HepG2 (cell line): ENCODE measurements around the gene BAMBI. TPM values are rescaled to one million over a fixed set of nuclear protein-coding genes. Genes with fewer than 3 reads are reported as not detected.

ENCODE experiments used
- ATF1 ChIP-seq: IDR thresholded peaks from 2 replicates; pipeline ENCODE4 v1.6.1; 2016; ENCODE audit warnings: mild to moderate bottlenecking, control low read depth
- CCAR2 ChIP-seq: fragments of 200-400 bp; formaldehyde crosslinking; optimal IDR thresholded peaks from 2 replicates; pipeline ENCODE3; 2018; ENCODE audit warnings: low read depth, mild to moderate bottlenecking, low read length, moderate library complexity
- CENPT ChIP-seq: sonication (generic); formaldehyde crosslinking; IDR thresholded peaks from 2 replicates; pipeline ENCODE4 v1.8.0; 2022; ENCODE audit warnings: low read depth, mild to moderate bottlenecking, moderate library complexity, missing genetic modification reagents
- CHD2 ChIP-seq: IDR thresholded peaks from 2 replicates; pipeline ENCODE4 v1.6.1; 2011; ENCODE audit warnings: low read depth, low read length, improper control_type of control experiment
- DRAP1 ChIP-seq: IDR thresholded peaks from 2 replicates; pipeline ENCODE4 v1.6.1; 2016; ENCODE audit warnings: missing genetic modification reagents, missing compliant biosample characterization
- ETV5 ChIP-seq: IDR thresholded peaks from 2 replicates; pipeline ENCODE4 v1.6.1; 2018; ENCODE audit warnings: missing biosample characterization, missing genetic modification reagents, inconsistent platforms, borderline replicate concordance
- HDAC1 ChIP-seq: sonication (generic); formaldehyde crosslinking; IDR thresholded peaks from 2 replicates; pipeline ENCODE4 v1.5.1; 2020; ENCODE audit warnings: mild to moderate bottlenecking, missing genetic modification reagents
- HOXA5 ChIP-seq: sonication (generic); formaldehyde crosslinking; IDR thresholded peaks from 2 replicates; pipeline ENCODE4 v1.4.0; 2020; ENCODE audit warnings: missing genetic modification reagents
- IKZF5 ChIP-seq: IDR thresholded peaks from 2 replicates; pipeline ENCODE4 v1.6.1; 2018; ENCODE audit warnings: missing genetic modification reagents, mild to moderate bottlenecking, missing compliant biosample characterization
- NPAS2 ChIP-seq: sonication (generic); formaldehyde crosslinking; IDR thresholded peaks from 2 replicates; pipeline ENCODE4 v1.8.0; 2022; ENCODE audit warnings: mild to moderate bottlenecking, missing genetic modification reagents, borderline replicate concordance
- NR3C1 ChIP-seq: sonication (generic); formaldehyde crosslinking; IDR thresholded peaks from 2 replicates; pipeline ENCODE4 v1.4.0; 2020; ENCODE audit warnings: missing genetic modification reagents
- PATZ1 ChIP-seq: sonication (generic); formaldehyde crosslinking; IDR thresholded peaks from 2 replicates; pipeline ENCODE4 v1.4.0; 2020; ENCODE audit warnings: missing genetic modification reagents
- RNF219 ChIP-seq: sonication (generic); formaldehyde crosslinking; IDR thresholded peaks from 2 replicates; pipeline ENCODE4 v1.5.0; 2020; ENCODE audit warnings: mild to moderate bottlenecking, missing genetic modification reagents
- TEF ChIP-seq: sonication (generic); formaldehyde crosslinking; IDR thresholded peaks from 2 replicates; pipeline ENCODE4 v1.5.0; 2020; ENCODE audit warnings: missing genetic modification reagents
- ZBTB34 ChIP-seq: sonication (generic); formaldehyde crosslinking; IDR thresholded peaks from 2 replicates; pipeline ENCODE4 v1.8.0; 2022; ENCODE audit warnings: mild to moderate bottlenecking, missing genetic modification reagents
- ZFY ChIP-seq: sonication (generic); formaldehyde crosslinking; IDR thresholded peaks from 2 replicates; pipeline ENCODE4 v1.4.0; 2020; ENCODE audit warnings: missing genetic modification reagents
- ZNF44 ChIP-seq: sonication (generic); formaldehyde crosslinking; IDR thresholded peaks from 2 replicates; pipeline ENCODE4 v1.5.1; 2020; ENCODE audit warnings: mild to moderate bottlenecking, missing genetic modification reagents
- ZNF556 ChIP-seq: sonication (generic); formaldehyde crosslinking; IDR thresholded peaks from 2 replicates; pipeline ENCODE4 v1.4.0; 2020; ENCODE audit warnings: mild to moderate bottlenecking, missing genetic modification reagents, borderline replicate concordance
- ZNF557 ChIP-seq: sonication (generic); formaldehyde crosslinking; IDR thresholded peaks from 2 replicates; pipeline ENCODE4 v1.4.0; 2020; ENCODE audit warnings: missing genetic modification reagents
- ZNF784 ChIP-seq: sonication (generic); formaldehyde crosslinking; IDR thresholded peaks from 2 replicates; pipeline ENCODE4 v1.5.1; 2020; ENCODE audit warnings: missing genetic modification reagents, mild to moderate bottlenecking, borderline replicate concordance
- ZNF792 ChIP-seq: IDR thresholded peaks from 2 replicates; pipeline ENCODE4 v1.6.1; 2016
- polyA plus RNA-seq, 8 experiments: library from polyadenylated mRNA; depleted of rRNA in 3 of 8; stranded (reverse) in 7 of 8; unstranded in 1 of 8; fragments of >200 nt; fragmentation: Illumina TruSeq in 4 of 8; extraction: Trizol in 4 of 8; gene quantifications; 2 replicates each; pipeline versions ENCODE4 v1.2.1 to v1.2.3, GENCODE V29; 2011 to 2016; ENCODE audit warnings: low read depth in 4 of 8, missing spikeins in 1 of 8, mixed read lengths in 1 of 8; ENCODE audit not compliant: insufficient read depth in 1 of 8
- total RNA-seq, 5 experiments: library from RNA; depleted of rRNA; stranded (reverse); fragments of >200 nt; fragmentation: Illumina TruSeq; extraction: Trizol; gene quantifications; 2 replicates each; pipeline ENCODE4 v1.2.3, GENCODE V29; 2016; ENCODE audit warnings: low read depth in 1 of 5

BAMBI gene
- total and polyA plus RNA-seq, 2 of the 13 experiments (the other 11 are each of a cell fraction or from before 2014, with no cell fraction given) = 12.0 to 23.6 TPM

- TF ChIP-seq TEF (CRISPR knock-in tag) (no peak), ZFY (CRISPR knock-in tag) (no peak; the same call in 1 of the 2 replicates), NPAS2 (CRISPR knock-in tag) (no peak), RNF219 (CRISPR knock-in tag) (no peak), HDAC1 (CRISPR knock-in tag) (no peak), ZNF557 (CRISPR knock-in tag) (no peak), ETV5 (no peak; the same call in 1 of the 2 replicates), CCAR2 (no peak), ZNF44 (CRISPR knock-in tag) (no peak), PATZ1 (CRISPR knock-in tag) (peak; percentile 44; the same call in 1 of the 2 replicates), IKZF5 (no peak), ATF1 (no peak), NR3C1 (CRISPR knock-in tag) (no peak), CENPT (CRISPR knock-in tag) (no peak), ZNF784 (CRISPR knock-in tag) (peak; percentile 41; the same call in 1 of the 2 replicates), DRAP1 (CRISPR knock-in tag) (no peak), HOXA5 (no peak), ZNF792 (CRISPR knock-in tag) (no peak), CHD2 (no peak), ZNF556 (CRISPR knock-in tag) (no peak), ZBTB34 (CRISPR knock-in tag) (no peak)
Observed at GRCh38 chr10:28722065-28722803, 44.9 kb downstream of the BAMBI start (continued).
